Panc1 (cell line): ENCODE data around the gene SPTBN1. TPM values are rescaled to one million over a fixed set of nuclear protein-coding genes. Genes with fewer than 3 reads are reported as not detected.

Source experiments
- ATAC-seq: fragments of 200-7000 bp; cut with Tn5 transposase; 2 replicates; pipeline ENCODE4 v1.9.1; 2020; ENCODE audit warnings: mild to moderate bottlenecking, moderate library complexity
- BruUV-seq: library from RNA; stranded (reverse); fragments of 400-500 nt; replicated peaks from 2 replicates; lab custom pipeline; 2021; lab: Mats Ljungman, UMichigan
- CTCF ChIA-PET: fragments of 300-600 bp; sonication (Branson Sonifier 250); formaldehyde crosslinking; loops from one replicate; lab custom pipeline; 2022; ENCODE audit warnings: antibody characterized with exemption; lab: Charles Lee
- POLR2A ChIA-PET: fragments of 300-600 bp; sonication (Branson Sonifier 250); formaldehyde crosslinking; loops from one replicate; lab custom pipeline; 2022; ENCODE audit warnings: antibody characterized with exemption; lab: Charles Lee
- DNase-seq: peaks from one replicate; pipeline ENCODE4 v3.0.0-alpha.2; 2010; ENCODE audit warnings: low read depth, low spot score
- H3K27ac ChIP-seq: 2 replicates; pipeline ENCODE4 v1.5.1; 2011; ENCODE audit warnings: mild to moderate bottlenecking, low read length, inconsistent platforms
- H3K27me3 ChIP-seq: fragments of 200-500 bp; sonication (Bioruptor generic); 2 replicates; pipeline ENCODE4 v1.6.0; 2014; ENCODE audit warnings: low read length, inconsistent platforms; ENCODE audit not compliant: control insufficient read depth, insufficient read depth
- H3K36me3 ChIP-seq: fragments of 200-500 bp; sonication (Bioruptor generic); 2 replicates; pipeline ENCODE4 v1.5.1; 2014; ENCODE audit warnings: inconsistent platforms, mild to moderate bottlenecking, low read length, moderate library complexity; ENCODE audit not compliant: control insufficient read depth, insufficient read depth
- H3K4me1 ChIP-seq: 2 replicates; pipeline ENCODE4 v1.5.1; 2011; ENCODE audit warnings: inconsistent platforms, mild to moderate bottlenecking, low read length, moderate library complexity; ENCODE audit not compliant: control insufficient read depth, insufficient read depth
- H3K4me3 ChIP-seq, 2 experiments: 2 replicates each; pipeline ENCODE4 v1.5.1; 2011 to 2012; ENCODE audit warnings: low read depth in 2 of 2, low read length in 2 of 2, mild to moderate bottlenecking in 2 of 2, inconsistent platforms in 1 of 2, moderate library complexity in 1 of 2
- H3K9me3 ChIP-seq: fragments of 200-500 bp; sonication (Bioruptor generic); 2 replicates; pipeline ENCODE4 v1.5.1; 2014; ENCODE audit warnings: low read depth, mild to moderate bottlenecking, inconsistent platforms, low read length, moderate library complexity; ENCODE audit not compliant: control insufficient read depth, insufficient read depth
- POLR2AphosphoS5 ChIP-seq: IDR thresholded peaks from 2 replicates; pipeline ENCODE4 v1.6.1; 2012; ENCODE audit warnings: mild to moderate bottlenecking, low read depth, low read length, moderate library complexity
- SIN3A ChIP-seq: IDR thresholded peaks from 2 replicates; pipeline ENCODE4 v1.6.1; 2012; ENCODE audit warnings: low read depth, mild to moderate bottlenecking, low read length, moderate library complexity, borderline replicate concordance; ENCODE audit not compliant: insufficient read depth
- TCF7L2 ChIP-seq: IDR thresholded peaks from 2 replicates; pipeline ENCODE4 v1.6.1; 2011; ENCODE audit warnings: mild to moderate bottlenecking, low read depth, low read length, inconsistent platforms
- in situ Hi-C: cut with HindIII; loops from 2 replicates; pipeline ENCODE4 v1.10.0; 2016; ENCODE audit warnings: low sequenced_read_pairs, low pct_unique_long_range_greater_than_20kb
- intact Hi-C: fragments of 100-400 bp; cut with micrococcal nuclease; formaldehyde crosslinking; loops from one replicate; pipeline ENCODE4 v1.10.0; 2022; ENCODE audit not compliant: unreplicated experiment
- total RNA-seq: library from RNA; stranded (reverse); gene quantifications from one replicate; pipeline ENCODE4 v1.2.1, GENCODE V29; 2021; ENCODE audit not compliant: unreplicated experiment
- TF ChIP-seq, protein P1 (sequence below): fragments of 450-650 bp; IDR thresholded peaks from 2 replicates; pipeline ENCODE4 v1.5.1; 2017; ENCODE audit warnings: mild to moderate bottlenecking
- TF ChIP-seq, protein P2 (sequence below), 2 experiments: IDR thresholded peaks; 2 replicates each; pipeline ENCODE4 v1.6.1; 2011 to 2012; ENCODE audit warnings: low read depth in 2 of 2, control low read depth in 1 of 2, low read length in 1 of 2, mild to moderate bottlenecking in 1 of 2, moderate library complexity in 1 of 2; ENCODE audit not compliant: insufficient read depth in 1 of 2

SPTBN1 gene
- total RNA-seq, 1 experiment from 2014 or later, result 169 TPM

DNA sequence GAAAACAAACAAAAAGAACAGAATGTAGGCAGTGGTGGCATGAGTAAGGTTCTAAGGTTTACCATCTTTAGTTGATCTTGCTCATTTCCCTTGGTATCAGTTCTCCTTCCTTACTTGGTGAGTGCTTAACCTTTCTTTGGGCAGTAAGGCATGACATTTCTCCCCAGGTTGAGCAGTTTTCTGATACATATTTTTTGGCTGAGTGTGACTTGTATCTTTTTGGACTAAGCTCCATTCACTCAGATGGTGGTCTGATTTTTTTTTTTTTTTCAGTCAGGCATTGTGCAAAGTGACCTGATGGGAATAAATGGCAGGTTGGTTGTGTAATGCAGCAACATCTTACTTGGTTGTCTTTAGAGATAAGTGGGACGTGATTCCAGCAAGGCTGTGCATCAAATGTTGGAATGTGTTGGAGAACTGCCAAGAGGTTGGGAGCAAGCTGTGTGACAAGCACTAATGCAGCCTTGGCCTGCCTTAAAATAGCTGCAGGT lies 15.1 kb downstream of the SPTBN1 start:
- CTCF ChIA-PET, result no interaction called here
- Histone ChIP-seq H3K9me3 (no peaks in the 10 kb centered on the region), H3K27me3 (no peaks in the 10 kb centered on the region), H3K27ac (no peak overlapping the region), H3K4me3 (no peak overlapping the region), H3K4me1 (peaks cover 20% of the 10 kb centered on the region), H3K36me3 (no peaks in the 10 kb centered on the region)
- BruUV-seq, result no TSS peak
- DNase-seq, result no peak
- TF ChIP-seq POLR2AphosphoS5, result no peak
- in situ Hi-C loops (no loop called here), intact Hi-C loops (no loop called here)
- POLR2A ChIA-PET, result no interaction called here
- ATAC-seq, result peak; percentile 38; the same call in 1 of the 2 replicates

DNA sequence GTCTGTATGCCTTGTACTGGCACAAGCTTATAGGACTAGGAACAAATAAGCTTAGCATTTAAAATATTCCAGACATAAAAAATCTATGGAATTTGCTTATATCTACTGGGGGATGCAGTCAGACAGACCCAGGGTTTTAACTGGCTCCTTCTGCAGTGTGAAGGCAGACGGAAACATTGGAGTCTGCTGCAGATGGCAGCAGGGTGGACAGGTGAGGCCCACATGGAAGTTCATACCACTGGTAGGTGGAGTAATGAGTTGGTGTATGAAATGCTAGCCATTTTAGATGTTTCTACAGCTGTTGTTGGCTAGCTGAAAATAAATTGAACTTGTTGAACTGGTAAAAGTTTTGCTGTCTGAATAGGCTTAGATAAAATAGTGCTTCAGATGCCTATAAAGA lies 17.7 kb downstream of the SPTBN1 start:
- Histone ChIP-seq H3K9me3 (no peaks in the 10 kb centered on the region), H3K4me3 (no peak overlapping the region), H3K36me3 (no peaks in the 10 kb centered on the region), H3K27ac (no peak overlapping the region), H3K4me1 (peaks cover 21% of the 10 kb centered on the region), H3K27me3 (no peaks in the 10 kb centered on the region)
- no TSS peak for BruUV-seq
- ChIA-PET CTCF (no interaction called here), POLR2A (no interaction called here)
- DNase-seq (no peak), ATAC-seq (no peak)
- in situ Hi-C loops (no loop called here), intact Hi-C loops (no loop called here)
- TF ChIP-seq SIN3A (no peak), TCF7L2 (no peak), POLR2AphosphoS5 (no peak)
- TF ChIP-seq, protein P1, sequence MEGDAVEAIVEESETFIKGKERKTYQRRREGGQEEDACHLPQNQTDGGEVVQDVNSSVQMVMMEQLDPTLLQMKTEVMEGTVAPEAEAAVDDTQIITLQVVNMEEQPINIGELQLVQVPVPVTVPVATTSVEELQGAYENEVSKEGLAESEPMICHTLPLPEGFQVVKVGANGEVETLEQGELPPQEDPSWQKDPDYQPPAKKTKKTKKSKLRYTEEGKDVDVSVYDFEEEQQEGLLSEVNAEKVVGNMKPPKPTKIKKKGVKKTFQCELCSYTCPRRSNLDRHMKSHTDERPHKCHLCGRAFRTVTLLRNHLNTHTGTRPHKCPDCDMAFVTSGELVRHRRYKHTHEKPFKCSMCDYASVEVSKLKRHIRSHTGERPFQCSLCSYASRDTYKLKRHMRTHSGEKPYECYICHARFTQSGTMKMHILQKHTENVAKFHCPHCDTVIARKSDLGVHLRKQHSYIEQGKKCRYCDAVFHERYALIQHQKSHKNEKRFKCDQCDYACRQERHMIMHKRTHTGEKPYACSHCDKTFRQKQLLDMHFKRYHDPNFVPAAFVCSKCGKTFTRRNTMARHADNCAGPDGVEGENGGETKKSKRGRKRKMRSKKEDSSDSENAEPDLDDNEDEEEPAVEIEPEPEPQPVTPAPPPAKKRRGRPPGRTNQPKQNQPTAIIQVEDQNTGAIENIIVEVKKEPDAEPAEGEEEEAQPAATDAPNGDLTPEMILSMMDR, result no peak
- TF ChIP-seq, protein P2, sequence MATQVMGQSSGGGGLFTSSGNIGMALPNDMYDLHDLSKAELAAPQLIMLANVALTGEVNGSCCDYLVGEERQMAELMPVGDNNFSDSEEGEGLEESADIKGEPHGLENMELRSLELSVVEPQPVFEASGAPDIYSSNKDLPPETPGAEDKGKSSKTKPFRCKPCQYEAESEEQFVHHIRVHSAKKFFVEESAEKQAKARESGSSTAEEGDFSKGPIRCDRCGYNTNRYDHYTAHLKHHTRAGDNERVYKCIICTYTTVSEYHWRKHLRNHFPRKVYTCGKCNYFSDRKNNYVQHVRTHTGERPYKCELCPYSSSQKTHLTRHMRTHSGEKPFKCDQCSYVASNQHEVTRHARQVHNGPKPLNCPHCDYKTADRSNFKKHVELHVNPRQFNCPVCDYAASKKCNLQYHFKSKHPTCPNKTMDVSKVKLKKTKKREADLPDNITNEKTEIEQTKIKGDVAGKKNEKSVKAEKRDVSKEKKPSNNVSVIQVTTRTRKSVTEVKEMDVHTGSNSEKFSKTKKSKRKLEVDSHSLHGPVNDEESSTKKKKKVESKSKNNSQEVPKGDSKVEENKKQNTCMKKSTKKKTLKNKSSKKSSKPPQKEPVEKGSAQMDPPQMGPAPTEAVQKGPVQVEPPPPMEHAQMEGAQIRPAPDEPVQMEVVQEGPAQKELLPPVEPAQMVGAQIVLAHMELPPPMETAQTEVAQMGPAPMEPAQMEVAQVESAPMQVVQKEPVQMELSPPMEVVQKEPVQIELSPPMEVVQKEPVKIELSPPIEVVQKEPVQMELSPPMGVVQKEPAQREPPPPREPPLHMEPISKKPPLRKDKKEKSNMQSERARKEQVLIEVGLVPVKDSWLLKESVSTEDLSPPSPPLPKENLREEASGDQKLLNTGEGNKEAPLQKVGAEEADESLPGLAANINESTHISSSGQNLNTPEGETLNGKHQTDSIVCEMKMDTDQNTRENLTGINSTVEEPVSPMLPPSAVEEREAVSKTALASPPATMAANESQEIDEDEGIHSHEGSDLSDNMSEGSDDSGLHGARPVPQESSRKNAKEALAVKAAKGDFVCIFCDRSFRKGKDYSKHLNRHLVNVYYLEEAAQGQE (IDR thresholded peaks at IDR 0.05; ENCODE audit: insufficient read depth in 1 of 2, low read depth in 2 of 2, low read length in 1 of 2), result no peak

DNA sequence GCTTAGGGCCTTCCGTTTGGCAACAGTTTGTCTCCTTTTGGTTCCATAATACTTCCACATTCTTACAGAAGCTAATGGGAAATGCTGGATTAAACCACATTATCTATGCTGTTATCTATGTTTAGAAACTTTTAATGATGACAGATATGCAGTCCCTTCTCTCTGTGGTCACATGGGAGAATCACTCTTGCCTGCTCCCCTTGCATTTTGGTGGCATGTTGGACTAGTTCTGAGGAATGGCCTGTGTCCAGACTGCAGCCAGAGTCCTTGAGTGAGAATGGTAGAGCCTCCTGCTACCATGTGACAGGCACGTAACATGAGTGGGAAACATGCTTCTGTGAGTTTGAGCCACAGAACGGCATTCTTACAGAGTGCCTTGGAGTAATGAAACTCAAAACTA lies 19.2 kb downstream of the SPTBN1 start:
- Histone ChIP-seq H3K4me1 (peaks cover 11% of the 10 kb centered on the region; the same call in 1 of the 2 replicates), H3K27ac (no peak overlapping the region), H3K27me3 (no peaks in the 10 kb centered on the region), H3K36me3 (no peaks in the 10 kb centered on the region), H3K9me3 (no peaks in the 10 kb centered on the region), H3K4me3 (no peak overlapping the region)
- TF ChIP-seq, protein P2 (IDR thresholded peaks at IDR 0.05; ENCODE audit: insufficient read depth in 1 of 2, low read depth in 2 of 2, low read length in 1 of 2), result no peak
- TF ChIP-seq TCF7L2 (no peak), SIN3A (no peak), POLR2AphosphoS5 (no peak)
- TF ChIP-seq, protein P1, result no peak
- ATAC-seq, result no peak
- POLR2A ChIA-PET, result no interaction called here
- CTCF ChIA-PET, result no interaction called here
- BruUV-seq, result no TSS peak
- in situ Hi-C loops, result no loop called here
- intact Hi-C loops, result no loop called here
- DNase-seq, result no peak
